GM12892 (cell line): ENCODE measurements around the gene LAMTOR3.

Source experiments
- POLR2AphosphoS5 ChIP-seq: IDR thresholded peaks from 2 replicates; pipeline ENCODE4 v1.6.1; 2011; ENCODE audit warnings: low read depth, low read length, control low read depth
- TAF1 ChIP-seq: IDR thresholded peaks from 2 replicates; pipeline ENCODE4 v1.6.1; 2011; ENCODE audit warnings: low read depth, mild to moderate bottlenecking, control low read depth, low read length, borderline replicate concordance

GRCh38 chr4:99835942-99836341 lies 58.3 kb downstream of the LAMTOR3 start:
- TF ChIP-seq POLR2AphosphoS5 (no peak), TAF1 (no peak)
